PC-9 (cell line): Measurements from ENCODE around the gene PHPT1. TPM values are rescaled to one million over a fixed set of nuclear protein-coding genes. Genes with fewer than 3 reads are reported as not detected.
A peak's percentile ranks its signal among the peaks of the same experiment; 100 is the strongest.

Experiments used
- Bru-seq: library from RNA; stranded (reverse); fragments of 400-500 nt; gene quantifications from one replicate; lab custom pipeline; 2021; lab: Mats Ljungman, UMichigan
- BruChase-seq, 2 experiments: library from RNA; stranded (reverse); fragments of 400-500 nt; gene quantifications; one replicate each; lab custom pipeline; 2021; lab: Mats Ljungman, UMichigan
- BruUV-seq: library from RNA; stranded (reverse); fragments of 400-500 nt; replicated peaks from 2 replicates; lab custom pipeline; 2021; lab: Mats Ljungman, UMichigan
- CTCF ChIA-PET: fragments of 300-600 bp; sonication (Branson Sonifier 250); formaldehyde crosslinking; loops from one replicate; lab custom pipeline; 2022; ENCODE audit warnings: antibody characterized with exemption; lab: Charles Lee
- POLR2A ChIA-PET: fragments of 300-600 bp; sonication (Branson Sonifier 250); formaldehyde crosslinking; loops from one replicate; lab custom pipeline; 2022; ENCODE audit warnings: antibody characterized with exemption; ENCODE audit not compliant: unreplicated experiment; lab: Charles Lee
- DNase-seq, 2 experiments: peaks; one replicate each; pipeline versions ENCODE4 v3.0.0 to v3.0.0-alpha.2; 2015 to 2022; ENCODE audit warnings: mixed read lengths in 1 of 2
- H2AFZ ChIP-seq: fragments of 200-600 bp; sonication (generic); 2 replicates; pipeline ENCODE4 v1.8.1; 2017; ENCODE audit warnings: antibody characterized with exemption
- H3F3A ChIP-seq: fragments of 200-600 bp; sonication (generic); 2 replicates; pipeline ENCODE4 v1.8.1; 2017; ENCODE audit warnings: antibody characterized with exemption, mild to moderate bottlenecking, low read depth; ENCODE audit not compliant: insufficient read depth
- H3K27ac ChIP-seq: fragments of 200-600 bp; sonication (generic); 2 replicates; pipeline ENCODE4 v1.6.1; 2016; ENCODE audit warnings: mixed run types
- H3K27me3 ChIP-seq: fragments of 200-600 bp; sonication (generic); 2 replicates; pipeline ENCODE4 v1.6.1; 2016; ENCODE audit warnings: low read depth, mixed run types; ENCODE audit not compliant: insufficient read depth
- H3K36me3 ChIP-seq: fragments of 200-600 bp; sonication (generic); 2 replicates; pipeline ENCODE4 v1.6.1; 2016; ENCODE audit warnings: low read depth, mixed run types
- H3K4me1 ChIP-seq: fragments of 200-600 bp; sonication (generic); replicated peaks from 2 replicates; pipeline ENCODE4 v1.6.1; 2016; ENCODE audit warnings: mixed run types; ENCODE audit not compliant: insufficient read depth
- H3K4me2 ChIP-seq: fragments of 200-600 bp; sonication (generic); 2 replicates; pipeline ENCODE4 v1.6.1; 2017; ENCODE audit warnings: mixed run types
- H3K4me3 ChIP-seq: fragments of 200-600 bp; sonication (generic); 2 replicates; pipeline ENCODE4 v1.6.1; 2016; ENCODE audit warnings: mixed run types
- H3K79me2 ChIP-seq: fragments of 200-600 bp; sonication (generic); 2 replicates; pipeline ENCODE4 v1.6.1; 2017; ENCODE audit warnings: low read depth, mixed run types
- H3K9me2 ChIP-seq: fragments of 200-600 bp; sonication (generic); 2 replicates; pipeline ENCODE4 v1.8.1; 2017; ENCODE audit warnings: mild to moderate bottlenecking; ENCODE audit not compliant: insufficient read depth
- H3K9me3 ChIP-seq: fragments of 200-600 bp; sonication (generic); 2 replicates; pipeline ENCODE4 v1.8.1; 2016; ENCODE audit warnings: low read depth; ENCODE audit not compliant: insufficient read depth
- H4K20me1 ChIP-seq: fragments of 200-600 bp; sonication (generic); 2 replicates; pipeline ENCODE4 v1.8.1; 2017; ENCODE audit not compliant: insufficient read depth
- EZH2 ChIP-seq: fragments of 200-600 bp; sonication (generic); IDR thresholded peaks from 2 replicates; pipeline ENCODE4 v1.8.0; 2017; ENCODE audit warnings: antibody characterized with exemption, low read depth
- intact Hi-C: fragments of 100-400 bp; cut with micrococcal nuclease; formaldehyde crosslinking; loops from one replicate; pipeline ENCODE4 v1.10.0; 2022; ENCODE audit not compliant: unreplicated experiment
- long read RNA-seq: library from polyadenylated mRNA; stranded (forward); transcript quantifications from one replicate; pipeline ENCODE4 v2.0.0, GENCODE V29; 2022
- total RNA-seq: library from RNA; stranded (reverse); gene quantifications from 2 replicates; pipeline ENCODE4 v1.2.3, GENCODE V29; 2021
- TF ChIP-seq, protein P1 (sequence below): fragments of 200-600 bp; sonication (generic); conservative IDR thresholded peaks from 2 replicates; pipeline ENCODE4 v1.6.1; 2017; ENCODE audit warnings: mixed run types, antibody characterized with exemption, mild to moderate bottlenecking, moderate library complexity

Gene PHPT1
- total RNA-seq (112 and 114 TPM in 2 replicates), Bru-seq, nascent RNA (percentile 63 among the genes with signal in this experiment), BruChase-seq, experiment 1, labeled RNA remaining after a 2-hour chase (percentile 77 among the genes with signal in this experiment), BruChase-seq, experiment 2, labeled RNA remaining after a 6-hour chase (percentile 88 among the genes with signal in this experiment)
- long read RNA-seq, transcript PHPT1-204 (2 exons, 627 nt): minor isoform, 6 of 273 reads
- long read RNA-seq, transcript PHPT1-201 (3 exons, 890 nt): major isoform, 212 of 273 reads
- long read RNA-seq, partial matches to known transcripts: 5 of 273 reads
- long read RNA-seq, other reads (novel, unspliced or antisense): 48 of 273 reads

DNA sequence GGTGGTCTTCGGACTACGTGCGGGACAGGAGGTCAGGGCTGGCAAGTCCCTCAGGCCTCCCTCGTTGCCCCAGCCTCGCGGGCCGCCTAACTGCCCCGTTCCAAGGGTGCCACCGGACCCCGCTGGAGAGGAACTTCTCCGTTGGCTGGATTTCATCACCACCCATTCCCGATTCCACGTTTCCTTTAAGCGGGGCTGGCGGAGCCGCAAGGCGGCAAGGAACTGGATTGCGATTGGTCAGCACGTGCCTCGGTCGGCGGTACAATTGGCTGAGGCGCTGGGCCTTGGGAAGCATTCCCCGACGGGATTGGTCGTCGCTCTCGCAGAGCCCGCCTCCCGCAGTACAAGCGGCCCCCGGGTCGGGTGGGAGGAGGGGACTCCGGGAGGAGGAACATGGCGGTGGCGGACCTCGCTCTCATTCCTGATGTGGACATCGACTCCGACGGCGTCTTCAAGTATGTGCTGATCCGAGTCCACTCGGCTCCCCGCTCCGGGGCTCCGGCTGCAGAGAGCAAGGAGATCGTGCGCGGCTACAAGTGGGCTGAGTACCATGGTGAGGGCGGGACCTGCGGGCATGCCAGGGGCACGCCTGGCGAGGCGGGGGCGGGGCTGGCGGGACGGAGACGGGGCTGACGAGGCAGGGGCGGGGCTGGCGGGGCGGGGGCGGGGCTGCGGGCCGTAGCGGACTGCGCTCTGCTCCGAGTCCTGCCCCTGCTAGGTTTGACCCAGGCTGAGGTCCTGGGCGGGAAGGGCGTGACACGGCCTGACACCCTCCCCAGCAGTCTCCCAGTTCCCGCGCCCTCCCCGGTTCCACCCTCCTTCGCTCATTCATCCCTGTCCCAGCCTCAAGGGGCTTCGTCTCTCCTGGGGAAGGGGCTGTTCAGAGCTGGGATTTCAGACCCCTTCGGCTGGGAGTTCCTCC, at the start of gene PHPT1:
Gene PHPT1, plus strand, starts transcription at position 372 of the 922 bp plus-strand sequence. Its CDS starts 22 bp downstream, at position 394.
- TF ChIP-seq, protein P1, sequence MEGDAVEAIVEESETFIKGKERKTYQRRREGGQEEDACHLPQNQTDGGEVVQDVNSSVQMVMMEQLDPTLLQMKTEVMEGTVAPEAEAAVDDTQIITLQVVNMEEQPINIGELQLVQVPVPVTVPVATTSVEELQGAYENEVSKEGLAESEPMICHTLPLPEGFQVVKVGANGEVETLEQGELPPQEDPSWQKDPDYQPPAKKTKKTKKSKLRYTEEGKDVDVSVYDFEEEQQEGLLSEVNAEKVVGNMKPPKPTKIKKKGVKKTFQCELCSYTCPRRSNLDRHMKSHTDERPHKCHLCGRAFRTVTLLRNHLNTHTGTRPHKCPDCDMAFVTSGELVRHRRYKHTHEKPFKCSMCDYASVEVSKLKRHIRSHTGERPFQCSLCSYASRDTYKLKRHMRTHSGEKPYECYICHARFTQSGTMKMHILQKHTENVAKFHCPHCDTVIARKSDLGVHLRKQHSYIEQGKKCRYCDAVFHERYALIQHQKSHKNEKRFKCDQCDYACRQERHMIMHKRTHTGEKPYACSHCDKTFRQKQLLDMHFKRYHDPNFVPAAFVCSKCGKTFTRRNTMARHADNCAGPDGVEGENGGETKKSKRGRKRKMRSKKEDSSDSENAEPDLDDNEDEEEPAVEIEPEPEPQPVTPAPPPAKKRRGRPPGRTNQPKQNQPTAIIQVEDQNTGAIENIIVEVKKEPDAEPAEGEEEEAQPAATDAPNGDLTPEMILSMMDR: no peak
- no peak for TF ChIP-seq EZH2
- CTCF ChIA-PET: interaction anchor here (0.7 kb wide), 1 partner anchor 86 kb away, joined by 4 read pairs; no protein-coding TSS in a partner anchor
- Histone ChIP-seq H3F3A (peaks cover 22% of the 10 kb centered on the region; the same call in 1 of the 2 replicates), H2AFZ (peak within 1 kb of the TSS; percentile 82; the same call in 1 of the 2 replicates), H3K9me3 (no peaks in the 10 kb centered on the region), H3K79me2 (no peaks in the 10 kb centered on the region), H3K4me2 (peak within 1 kb of the TSS; percentile 85), H3K36me3 (no peaks in the 10 kb centered on the region), H3K4me1 (peaks cover 6% of the 10 kb centered on the region; the same call in 1 of the 2 replicates), H3K9me2 (no peaks in the 10 kb centered on the region), H3K4me3 (peak within 1 kb of the TSS; percentile 87), H4K20me1 (peaks cover 21% of the 10 kb centered on the region), H3K27ac (peak within 1 kb of the TSS; percentile 80), H3K27me3 (no peaks in the 10 kb centered on the region)
- POLR2A ChIA-PET: interaction anchor here (0.6 to 0.7 kb wide), 4 partner anchors 12 to 369 kb away, joined by 3 read pairs; partner anchors contain the start of gene MAN1B1
- no TSS peak for BruUV-seq
- peak; percentile 96 to 99 for DNase-seq
- intact Hi-C loops: loop anchor here (1.0 to 5.0 kb wide), 5 partner anchors 33 to 178 kb away; partner anchors contain the start of genes ABCA2, C8G, CLIC3 and FBXW5

DNA sequence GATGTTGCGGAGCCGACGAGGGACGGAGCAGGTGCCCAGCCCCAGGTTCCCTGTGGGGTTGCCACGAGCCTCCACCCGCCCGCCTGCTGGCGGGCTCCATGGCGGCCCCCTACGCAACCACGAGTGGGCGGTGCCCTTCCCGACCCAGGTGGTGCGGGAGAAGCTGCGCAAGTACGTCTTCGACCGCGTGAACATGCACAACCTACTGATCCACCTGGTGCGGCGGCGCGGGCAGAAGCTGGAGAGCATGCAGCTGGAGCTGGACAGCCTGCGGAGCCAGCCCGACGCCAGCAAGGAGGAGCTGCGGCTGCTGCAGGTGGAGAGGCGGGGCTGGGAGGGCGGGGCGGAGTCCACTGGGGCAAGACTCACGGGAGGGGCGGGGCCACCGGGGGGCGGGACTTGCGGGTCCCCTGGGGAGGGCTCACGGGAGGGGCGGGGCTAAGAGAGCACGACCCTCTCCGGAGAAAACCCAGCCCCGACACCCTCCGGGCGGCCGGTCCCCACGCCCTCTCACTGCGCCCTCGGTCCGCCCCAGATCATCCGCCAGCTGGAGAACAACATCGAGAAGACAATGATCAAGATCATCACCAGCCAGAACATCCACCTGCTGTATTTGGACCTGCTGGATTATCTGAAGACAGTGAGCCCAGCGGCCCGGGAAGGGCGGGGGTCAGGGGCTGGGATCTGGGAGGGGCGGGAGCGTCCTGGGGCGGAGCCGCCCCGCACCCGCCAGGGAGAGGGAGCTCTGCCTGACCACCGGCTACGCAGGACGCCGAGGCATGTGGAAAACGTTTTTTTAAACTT, 49.2 kb upstream of the PHPT1 start:
- no peaks in the 10 kb centered on the region for H3K27me3 ChIP-seq
- peak overlapping the region; percentile 78; the same call in 1 of the 2 replicates for H2AFZ ChIP-seq
- peak overlapping the region; percentile 93 for H3K4me2 ChIP-seq
- intact Hi-C loops: loop anchor here (2.0 to 10.0 kb wide), 2 partner anchors 47 to 315 kb away; partner anchors contain the start of gene SEC16A
- peak; percentile 81 to 91 for DNase-seq
- peaks cover 21% of the 10 kb centered on the region for H3K4me1 ChIP-seq
- H4K20me1 ChIP-seq: no peaks in the 10 kb centered on the region
- CTCF ChIA-PET: interaction anchor here (0.6 to 0.8 kb wide), 3 partner anchors 10 to 314 kb away, joined by 3 to 11 read pairs (median 5); no protein-coding TSS in a partner anchor
- no peaks in the 10 kb centered on the region for H3K9me3 ChIP-seq
- BruUV-seq: no TSS peak
- peak overlapping the region; percentile 69 for H3K4me3 ChIP-seq
- no peak overlapping the region for H3K27ac ChIP-seq
- TF ChIP-seq, protein P1: no peak
- no peak for TF ChIP-seq EZH2
- H3F3A ChIP-seq: peaks cover 23% of the 10 kb centered on the region
- H3K36me3 ChIP-seq: no peaks in the 10 kb centered on the region
- no peaks in the 10 kb centered on the region for H3K79me2 ChIP-seq
- POLR2A ChIA-PET: interaction anchor here (0.5 to 0.7 kb wide), 9 partner anchors 9 to 437 kb away, joined by 3 to 23 read pairs (median 9); no protein-coding TSS in a partner anchor
- H3K9me2 ChIP-seq: no peaks in the 10 kb centered on the region
